GM19467 (cell line): Measurements from ENCODE around the gene TIFAB.

Source experiments
- ATAC-seq: cut with Tn5 transposase; IDR thresholded peaks from one replicate; pipeline ENCODE4 v1.9.1; 2021; ENCODE audit warnings: mild to moderate bottlenecking, moderate library complexity; ENCODE audit not compliant: unreplicated experiment

TIFAB gene

DNA sequence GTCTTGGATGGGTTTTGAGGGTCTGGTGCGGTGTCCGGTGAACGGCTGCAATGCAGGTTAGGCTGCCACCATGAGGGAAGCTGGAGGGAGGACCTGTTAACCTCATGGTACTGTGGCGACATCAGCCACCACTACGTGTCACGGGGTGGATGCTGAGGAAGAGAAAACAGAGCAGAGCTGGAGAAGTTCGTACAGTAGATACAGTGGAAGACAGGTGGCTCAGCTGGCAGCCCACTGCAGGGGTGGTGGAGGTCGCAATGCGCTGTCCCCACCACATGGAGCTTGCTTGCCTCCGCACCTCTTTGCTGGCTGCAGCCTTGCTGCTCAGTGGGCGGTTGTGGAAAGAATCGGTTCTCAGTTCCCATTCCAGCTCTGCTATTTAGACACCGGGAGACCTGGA, 7.8 kb downstream of the TIFAB start:
- ATAC-seq, result no peak

DNA sequence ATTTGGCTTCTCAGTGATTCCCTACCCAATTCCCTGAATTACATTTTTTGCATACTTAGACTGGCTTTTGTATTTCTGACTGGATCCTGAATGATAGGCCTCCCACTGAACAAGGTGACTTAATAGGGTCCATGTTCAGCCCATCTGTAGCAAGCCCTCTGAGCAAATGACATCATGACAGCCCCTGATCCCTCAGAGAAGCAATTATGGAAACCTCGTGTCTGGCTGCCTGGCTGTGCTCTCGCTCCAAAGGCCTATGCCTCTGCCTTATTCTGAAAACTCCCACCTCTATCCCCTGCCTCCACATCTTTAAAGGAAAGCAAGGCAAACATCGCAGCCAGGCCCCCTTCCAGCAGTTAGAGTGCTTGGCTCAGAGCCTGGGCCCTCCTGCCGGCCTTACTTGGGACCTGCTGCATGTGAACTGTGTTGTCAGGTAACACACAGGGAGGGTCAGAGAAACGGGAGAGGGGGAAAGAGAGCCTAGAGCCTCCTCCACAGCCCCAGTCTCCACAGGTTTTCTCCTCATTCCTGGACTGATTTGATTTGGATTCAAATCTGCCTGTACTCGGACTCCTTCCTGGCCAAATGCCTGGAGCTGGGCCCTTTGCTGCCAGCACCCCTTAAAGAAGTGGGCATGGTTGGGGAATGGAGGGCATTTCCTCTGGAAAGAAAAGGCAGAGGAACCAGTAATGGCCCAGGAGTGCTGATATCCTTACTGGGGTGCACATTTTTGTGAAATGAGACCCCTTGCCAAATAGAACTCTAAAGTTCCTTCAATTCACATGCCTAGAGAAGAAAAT, 8.8 kb downstream of the TIFAB start:
- no peak for ATAC-seq

DNA sequence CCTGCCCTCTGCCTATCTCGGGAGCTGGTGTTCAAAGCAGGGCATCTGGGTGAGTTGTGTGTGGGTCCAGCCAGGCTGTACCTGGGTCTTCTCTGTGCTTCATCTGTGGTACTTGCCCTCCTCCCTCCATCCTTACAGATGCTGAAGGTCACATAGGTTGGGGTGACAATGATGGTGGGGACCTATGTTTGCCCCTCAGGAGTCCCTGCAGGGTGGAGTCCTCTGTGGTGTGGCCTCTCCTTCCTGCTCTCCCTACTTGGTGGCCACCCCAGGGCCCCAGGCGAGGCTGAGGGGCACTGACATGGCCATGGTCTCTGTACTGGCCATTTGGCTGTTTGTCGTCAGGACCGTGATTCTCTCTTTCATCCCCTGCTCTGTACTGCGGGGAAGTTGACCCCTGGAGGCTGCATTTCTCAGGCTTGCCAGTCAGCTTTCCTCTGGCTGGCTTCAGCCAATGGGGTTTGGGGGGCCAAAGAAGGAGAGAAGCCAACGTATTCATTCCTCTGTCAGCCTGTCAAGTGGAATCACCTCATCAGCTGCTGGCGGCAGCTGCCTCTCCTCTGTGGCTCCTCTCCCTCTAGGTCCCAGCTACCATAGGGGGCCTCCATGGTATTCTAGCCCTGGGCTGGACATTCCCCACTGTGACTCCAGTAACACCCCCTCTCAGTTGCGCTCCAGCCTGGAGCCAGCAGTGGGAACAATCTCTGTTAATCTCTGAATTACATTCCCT, 9.6 kb downstream of the TIFAB start:
- ATAC-seq, result no peak

DNA sequence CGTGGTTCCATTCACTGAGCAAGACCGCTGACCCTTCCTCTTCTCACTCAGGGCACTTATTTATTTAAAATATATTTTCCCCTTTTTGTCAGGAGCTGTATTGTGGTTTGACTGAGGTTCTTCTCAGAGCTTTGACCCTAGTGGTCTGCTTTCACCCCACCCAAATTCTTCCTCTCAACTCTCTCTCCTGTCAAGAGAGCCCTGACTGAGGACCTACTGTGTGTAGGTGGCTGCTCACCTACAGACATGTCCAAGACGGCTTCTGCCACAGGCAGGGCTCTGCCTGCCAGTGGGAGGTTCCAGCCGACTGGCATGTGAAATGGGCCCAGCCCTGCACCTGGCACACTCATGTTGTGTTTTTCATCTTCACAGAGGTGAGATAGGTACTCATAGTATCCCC, 10.2 kb downstream of the TIFAB start:
- no peak for ATAC-seq

DNA sequence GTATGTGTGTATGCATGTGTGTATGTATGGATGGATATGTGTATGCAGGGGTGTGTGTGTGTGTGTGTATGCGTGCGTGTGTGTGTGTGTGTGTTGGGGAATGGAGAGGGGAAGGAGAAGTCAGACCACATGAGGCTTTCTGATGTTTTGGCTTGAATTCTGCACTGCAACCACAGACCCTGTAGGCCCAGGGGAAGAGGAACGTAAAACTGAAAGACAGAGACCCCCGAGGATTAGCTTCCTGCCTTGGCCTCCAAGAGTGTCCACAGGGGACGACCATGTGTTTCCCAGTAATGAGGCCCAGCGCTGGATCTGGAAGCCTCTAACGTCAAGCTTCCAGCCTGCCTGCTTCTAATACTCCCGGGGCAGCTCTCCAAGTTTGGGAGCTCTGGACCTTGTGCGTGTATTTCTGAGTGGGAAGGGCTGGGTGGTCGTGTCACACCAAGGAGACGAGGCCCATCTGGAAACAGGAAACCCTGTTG, 10.8 kb downstream of the TIFAB start:
- ATAC-seq, result no peak

DNA sequence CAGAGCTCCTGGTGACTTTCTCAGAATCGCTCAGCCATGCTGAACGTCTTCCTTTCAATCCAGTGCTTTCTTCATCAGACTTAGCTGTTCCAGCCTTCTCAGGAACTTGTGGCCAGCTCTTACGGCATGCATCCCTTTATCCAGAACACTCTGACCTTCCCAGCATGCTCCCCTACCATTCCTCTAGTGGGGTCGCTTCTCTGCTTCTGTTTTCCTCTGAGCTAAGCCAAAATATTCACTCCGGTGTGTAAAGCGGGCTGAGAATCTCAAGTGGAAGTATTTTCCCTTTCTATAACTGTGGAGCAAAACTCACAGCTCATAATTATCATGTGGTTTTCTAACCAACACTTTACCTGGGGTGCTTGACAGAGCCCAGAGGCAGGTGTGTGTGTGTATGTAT, 11.2 kb downstream of the TIFAB start:
- ATAC-seq, result no peak

DNA sequence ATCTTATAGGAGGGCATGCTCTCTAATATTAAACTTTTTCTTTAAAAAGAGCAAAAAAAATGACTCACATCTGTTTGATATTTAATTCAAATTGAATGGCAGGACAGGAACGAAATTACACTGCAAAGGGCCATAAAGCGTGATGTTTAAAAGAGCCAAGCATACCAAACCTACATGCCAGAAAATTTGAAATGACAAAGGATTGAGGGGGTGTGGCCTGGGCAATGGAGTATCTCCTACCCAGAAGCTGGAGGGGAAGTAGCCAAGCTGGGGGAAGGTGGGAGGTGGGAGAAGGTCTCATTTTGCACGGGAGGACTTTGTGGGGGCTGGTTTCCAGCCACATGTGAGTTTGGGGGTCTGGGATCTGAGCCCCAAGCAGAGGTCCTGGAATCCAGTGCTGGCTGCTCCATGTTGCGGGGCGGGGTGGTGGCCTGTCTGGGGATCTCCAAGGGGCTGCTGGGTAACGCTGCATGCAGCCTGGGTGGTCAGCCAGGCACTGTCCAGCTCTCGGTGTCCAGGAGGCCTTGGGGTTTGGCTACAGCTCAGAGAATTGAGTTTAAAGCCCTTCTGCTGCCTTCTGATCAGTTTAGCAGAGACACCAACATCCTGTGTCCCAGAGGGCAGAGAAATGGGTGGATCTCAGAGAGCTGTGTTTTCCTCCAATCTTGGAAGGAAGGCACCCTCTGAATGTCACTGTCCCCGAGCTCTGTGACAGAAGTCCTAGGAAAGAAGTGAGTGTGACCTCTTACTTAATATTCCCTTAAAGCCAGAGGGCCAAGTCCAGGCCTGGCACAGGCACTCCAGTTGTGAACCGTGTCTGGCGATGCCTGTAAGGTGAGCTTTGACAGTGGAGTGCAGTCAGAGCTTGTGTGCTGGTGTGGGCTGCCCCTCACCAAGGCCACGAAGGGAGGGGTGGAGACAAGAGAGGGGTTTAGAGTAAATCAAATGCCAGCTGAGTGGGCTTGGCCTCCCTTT, 12.6 kb downstream of the TIFAB start:
- no peak for ATAC-seq

DNA sequence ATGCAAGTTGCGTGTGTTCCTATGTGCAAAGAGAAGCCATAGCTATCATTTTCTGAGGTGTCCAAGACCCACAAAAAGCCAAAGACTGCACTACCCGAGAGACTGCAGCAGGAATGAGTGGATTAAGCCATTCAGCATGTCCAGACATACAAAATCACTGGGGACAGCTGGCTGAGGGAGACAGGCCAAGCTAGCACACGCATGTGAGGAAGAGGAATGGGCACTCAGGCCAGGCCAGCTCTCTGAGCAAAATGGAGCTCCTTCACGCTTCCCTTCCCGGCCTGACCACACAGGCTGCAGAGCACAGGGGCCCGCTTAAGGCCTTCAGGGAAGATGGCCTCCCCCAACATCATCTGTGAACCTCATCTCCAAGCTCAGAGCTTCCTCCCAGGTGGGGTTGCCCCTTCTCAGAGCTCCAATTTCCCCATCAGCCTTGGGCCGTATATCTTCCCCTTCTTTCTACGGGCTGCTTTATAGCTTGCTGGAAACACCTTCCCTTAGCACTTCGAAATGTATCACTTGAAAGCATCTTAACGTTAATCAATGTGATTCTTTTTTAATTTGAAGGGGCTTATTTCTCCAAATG, 13.4 kb downstream of the TIFAB start:
- no peak for ATAC-seq

DNA sequence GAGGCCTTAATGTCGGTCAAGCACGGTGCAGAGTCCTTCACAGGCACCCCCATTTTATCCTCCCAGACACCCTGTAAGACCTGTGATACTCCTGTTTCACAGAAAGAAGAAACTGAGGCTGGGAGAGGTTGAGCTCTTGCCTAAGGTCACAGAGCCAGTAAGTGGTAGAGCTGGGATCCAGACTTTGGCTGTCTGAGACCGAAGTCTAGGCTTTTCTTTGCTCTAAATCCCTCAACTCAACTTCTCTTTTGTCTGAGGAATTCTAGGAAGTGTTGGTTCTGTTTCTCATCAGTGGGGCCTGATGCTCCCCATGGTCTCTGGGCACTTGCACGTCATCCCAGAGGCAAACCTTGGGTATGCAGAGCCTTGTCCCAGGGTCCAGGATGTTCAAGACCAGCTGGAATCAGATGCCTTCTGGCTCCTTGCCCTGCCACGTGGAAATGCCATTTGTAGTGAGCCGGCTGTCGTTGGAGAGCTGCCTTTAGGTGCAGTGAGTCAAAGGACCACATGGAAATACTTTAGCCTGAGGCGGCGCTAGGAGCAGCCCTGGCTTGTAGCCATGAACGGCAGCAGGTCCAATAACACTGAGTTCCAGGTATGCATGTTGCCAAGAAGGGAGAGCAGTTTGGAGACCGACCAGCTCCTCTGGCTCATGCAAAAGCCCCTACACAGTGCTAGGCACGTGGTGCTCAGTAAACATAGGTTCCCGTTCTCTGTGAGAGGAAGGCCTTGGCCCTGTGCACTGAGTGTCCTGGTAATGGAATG, 14.2 kb downstream of the TIFAB start:
- no peak for ATAC-seq

DNA sequence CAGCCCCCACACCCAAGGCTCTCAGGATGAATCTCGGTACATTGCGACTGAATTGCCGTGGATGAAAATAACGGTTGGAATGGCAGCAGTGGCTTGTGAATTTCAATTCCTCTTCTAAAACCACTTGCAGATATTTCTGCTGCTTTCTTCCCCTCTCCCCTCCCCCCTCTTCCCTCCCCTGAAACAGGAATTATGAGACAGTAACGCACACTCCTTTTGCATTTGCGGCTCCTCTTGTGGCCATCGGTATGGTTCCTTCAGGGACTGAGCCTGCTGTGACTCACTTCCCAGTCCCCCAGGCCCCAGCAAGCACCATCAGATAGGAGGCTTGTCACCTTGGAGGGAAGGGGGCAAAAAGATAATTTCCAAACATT, 14.7 kb downstream of the TIFAB start:
- ATAC-seq, result no peak

DNA sequence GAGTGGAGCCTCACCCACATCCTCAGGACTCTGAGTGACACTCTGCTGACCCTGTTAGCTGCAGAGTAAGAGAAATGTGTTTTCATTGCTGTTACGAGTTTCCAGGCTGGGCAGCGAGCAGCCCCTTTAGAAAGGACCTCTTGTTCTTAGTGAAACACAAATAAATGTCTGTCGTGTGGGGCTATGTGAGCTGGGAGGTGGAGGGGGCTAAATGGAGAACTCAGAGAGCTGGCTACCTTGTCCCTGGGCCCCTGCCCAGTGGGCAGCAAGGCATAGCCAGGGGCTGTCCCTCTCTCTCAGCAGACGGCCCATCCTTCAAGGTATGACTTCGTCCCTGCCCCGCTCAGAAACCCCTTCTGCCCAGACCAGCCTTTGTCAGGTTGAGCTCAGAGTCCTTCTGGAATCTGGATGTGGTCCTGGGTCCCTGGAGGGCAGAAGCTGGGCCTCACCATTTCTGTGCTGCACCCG, 15.2 kb downstream of the TIFAB start:
- no peak for ATAC-seq

DNA sequence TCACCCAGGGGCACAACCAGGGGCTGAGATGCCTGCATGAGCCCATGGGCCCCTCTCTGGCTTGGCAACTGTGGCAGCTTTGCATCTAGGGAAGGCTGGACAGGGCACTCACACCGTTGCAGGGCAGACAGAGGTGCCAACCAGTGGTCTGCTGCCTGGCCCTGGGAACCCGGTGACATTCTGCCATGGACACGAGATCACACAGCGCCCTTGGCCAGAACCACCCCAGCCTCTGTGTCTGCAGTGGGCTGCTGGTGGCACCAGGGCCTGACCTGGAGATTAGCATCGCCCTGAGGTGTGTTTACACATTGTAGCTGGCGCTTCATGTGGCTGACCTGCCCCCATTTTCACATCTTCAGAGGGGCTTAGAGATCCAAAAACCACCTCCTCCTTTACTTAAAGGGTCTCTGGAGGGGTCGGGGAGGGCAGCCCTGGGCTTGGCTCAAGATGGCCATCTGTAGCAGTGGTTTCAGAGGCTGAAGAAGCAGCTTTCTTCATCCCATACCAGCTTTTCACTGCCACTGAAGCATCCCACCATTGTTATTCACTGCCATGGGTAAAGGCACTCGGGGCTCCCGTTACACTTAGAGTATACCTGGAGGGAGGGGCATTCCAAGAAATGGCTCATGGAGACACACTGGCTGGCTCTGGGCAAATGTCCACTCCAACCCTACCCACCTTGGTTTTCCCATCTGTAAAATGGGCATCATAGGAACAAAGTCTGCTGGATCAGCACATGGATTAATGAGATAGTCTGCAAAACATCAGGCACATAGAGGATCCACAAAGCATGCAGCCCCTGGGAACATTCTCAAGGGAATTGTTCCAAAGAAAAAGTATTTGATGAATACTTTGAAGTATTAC, 16.5 kb downstream of the TIFAB start:
- no peak for ATAC-seq

DNA sequence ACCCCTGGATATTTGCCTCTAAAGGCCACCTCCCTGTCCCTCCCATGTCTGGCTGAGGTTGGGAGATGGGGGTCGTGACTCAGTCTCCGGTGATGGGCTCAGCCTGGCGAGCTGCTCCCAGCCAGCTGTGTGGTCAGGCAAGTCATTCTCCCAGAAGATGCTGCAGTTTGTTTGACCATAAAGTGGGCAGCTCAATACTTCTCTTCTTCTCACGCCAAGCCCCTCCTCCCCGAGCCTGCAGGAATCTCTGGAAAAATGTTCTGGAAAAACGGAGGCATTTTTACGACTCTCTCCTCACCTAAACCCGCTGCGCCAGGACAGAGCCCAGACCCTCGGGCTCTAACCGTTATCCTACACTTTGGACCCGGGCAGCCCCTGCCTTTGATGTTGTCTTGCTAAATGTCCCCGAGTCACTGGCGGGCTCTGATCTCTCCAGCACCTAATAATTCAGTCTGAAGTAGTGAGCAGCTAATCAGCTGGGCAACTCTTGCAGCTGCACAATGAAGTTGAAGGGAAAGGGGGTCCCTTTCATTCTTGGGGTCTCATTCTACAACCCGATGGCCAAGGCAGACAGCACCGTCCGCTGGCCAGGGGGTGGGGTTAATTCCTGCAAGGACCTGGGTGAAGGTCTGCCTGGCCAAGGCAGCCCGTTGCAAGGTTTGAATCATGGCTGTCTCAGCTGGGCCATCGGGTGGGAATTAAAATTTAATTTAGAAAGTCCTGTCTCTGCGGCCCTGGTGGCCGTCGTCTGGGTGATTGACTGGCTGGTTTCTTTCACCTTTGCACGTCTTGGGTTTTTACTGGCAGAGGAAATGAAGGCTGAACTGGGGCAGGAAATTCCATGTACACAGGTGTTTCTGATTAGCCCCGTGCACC, 17.3 kb downstream of the TIFAB start:
- no peak for ATAC-seq

DNA sequence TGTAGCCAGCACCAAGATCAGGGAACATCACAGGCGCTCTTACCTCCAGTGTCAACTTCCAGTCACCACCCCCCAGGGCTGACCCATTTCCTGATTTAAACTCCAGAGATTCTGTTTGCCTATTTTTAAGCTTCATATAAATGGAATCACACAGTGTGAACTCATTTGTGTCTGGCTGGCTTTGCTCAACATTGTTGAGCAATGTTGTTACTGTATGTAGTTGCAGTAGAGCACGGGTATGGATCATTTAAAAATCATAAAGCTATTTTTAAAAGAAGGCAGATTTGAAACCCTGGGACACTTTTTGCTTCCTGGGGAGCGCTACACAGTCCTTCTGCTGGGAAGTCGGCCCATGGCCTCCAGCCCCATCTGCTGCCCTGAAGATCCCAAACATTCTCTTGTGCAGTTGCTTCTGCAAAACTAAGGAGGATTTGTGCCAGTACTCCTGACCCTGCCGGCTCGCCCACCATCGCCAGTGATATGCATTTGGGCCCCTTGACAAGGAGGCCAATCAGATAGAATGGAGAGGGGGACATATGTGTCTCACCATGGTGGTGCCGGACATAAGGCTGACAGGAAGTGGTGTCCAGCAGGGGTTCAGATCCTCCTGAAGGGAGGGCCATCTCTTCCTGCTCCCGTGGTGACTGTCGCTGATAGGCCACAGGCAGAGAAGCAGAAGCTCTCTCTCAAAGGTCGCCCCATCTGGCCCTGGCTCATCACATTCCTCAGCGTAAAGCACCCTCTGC, 18.3 kb downstream of the TIFAB start:
- ATAC-seq, result no peak

DNA sequence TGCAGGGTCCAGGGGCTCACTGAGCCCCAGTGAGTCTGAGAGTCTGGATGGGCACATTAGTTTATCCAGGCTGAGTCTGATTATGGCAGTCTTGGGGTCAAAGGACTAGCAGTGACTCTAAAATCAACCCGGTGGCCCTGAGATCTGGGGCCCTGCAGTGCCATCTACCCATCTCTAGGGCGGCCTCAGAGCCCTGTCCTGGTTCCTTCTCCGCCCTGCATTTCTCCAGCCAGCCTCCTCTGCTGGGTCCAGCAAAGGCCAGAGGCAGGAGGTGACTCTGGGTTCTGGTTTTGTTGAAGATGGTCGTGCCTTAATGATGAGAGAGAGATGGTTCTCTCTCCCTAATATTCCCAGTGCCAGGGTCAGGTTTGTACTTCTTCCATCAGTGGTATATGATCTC, 20.0 kb downstream of the TIFAB start:
- no peak for ATAC-seq

DNA sequence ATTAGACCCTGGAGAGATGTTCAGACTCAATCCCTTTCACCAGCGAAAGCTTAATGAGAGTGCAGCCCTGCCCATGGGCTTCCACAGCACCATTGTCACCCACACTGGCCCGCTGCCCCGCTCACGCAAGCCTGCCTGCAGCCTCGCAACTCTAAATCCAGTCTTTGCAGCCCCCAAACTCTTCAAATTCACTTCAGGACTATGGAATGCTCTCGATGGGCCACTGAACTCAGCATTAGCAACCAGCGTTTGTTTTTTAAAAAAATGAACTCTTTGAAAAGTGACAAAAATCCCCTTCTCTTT, 22.1 kb downstream of the TIFAB start:
- no peak for ATAC-seq

DNA sequence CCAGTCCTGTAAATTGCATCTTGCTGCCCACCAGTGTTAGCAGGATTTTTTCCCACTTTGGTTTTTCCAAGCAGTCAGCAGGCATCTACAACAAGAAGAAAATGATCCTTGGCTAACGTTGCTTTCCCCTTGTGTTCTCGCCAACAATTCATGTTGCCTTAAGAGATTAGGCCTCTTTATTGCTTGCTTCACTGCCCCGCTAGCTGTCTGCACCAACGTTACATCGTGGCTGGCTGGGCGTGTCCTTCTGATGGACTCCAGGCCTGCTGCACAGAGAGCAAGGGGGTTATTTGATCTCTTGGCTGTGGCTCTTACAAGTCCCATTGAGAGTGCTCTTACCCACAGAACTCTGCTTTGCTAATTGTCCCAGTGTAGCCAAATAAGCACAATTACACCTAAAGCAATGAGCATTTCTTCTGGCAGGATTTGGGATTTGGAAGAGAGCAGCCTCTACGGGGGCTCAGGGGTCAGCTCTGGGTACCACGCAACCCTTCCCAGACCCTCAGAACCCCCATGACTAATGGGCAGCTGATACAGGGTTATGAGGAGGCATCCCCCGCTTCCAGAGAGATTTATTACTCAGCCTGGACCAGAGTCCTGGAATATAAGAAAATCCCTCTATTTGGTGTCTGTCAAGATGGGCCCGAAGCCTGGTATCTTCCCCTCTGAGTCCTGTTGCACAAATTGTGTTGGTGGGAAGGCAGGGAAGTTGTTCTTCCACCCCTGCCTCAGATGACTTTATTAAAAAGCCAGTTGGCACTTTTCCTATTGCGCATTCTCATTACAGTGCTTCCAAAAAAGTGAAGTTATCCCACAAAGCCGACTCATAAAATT, 22.6 kb downstream of the TIFAB start:
- ATAC-seq, result no peak
